Endothelial cell of umbilical vein (primary cell): ENCODE results near the gene RNF145. TPM values are rescaled to one million over a fixed set of nuclear protein-coding genes. Genes with fewer than 3 reads are reported as not detected.
"Not testable (repeated sequence)": the region's sequence is repeated elsewhere in the genome, so short reads cannot be mapped to it uniquely, and the experiment has no call there.

Experiments
- BruUV-seq: library from RNA; stranded (reverse); fragments of 400-500 nt; replicated peaks from 2 replicates; lab custom pipeline; 2021; lab: Mats Ljungman, UMichigan
- CTCF ChIA-PET: fragments of 300-600, 350-600 bp; sonication (Branson Sonifier 250); formaldehyde crosslinking; loops from one replicate; lab custom pipeline; 2021; ENCODE audit warnings: antibody characterized with exemption, inconsistent platforms; lab: Charles Lee
- POLR2A ChIA-PET: fragments of 300-600, 350-600 bp; sonication (Branson Sonifier 250); formaldehyde crosslinking; loops from one replicate; lab custom pipeline; 2021; ENCODE audit warnings: antibody characterized with exemption, inconsistent platforms; lab: Charles Lee
- DNase-seq: peaks from one replicate; pipeline ENCODE4 v3.0.0-alpha.2; 2011; ENCODE audit warnings: low read depth, low spot score
- FAIRE-seq: peaks from 2 replicates; lab custom pipeline; 2011; peaks lifted over from hg19 to GRCh38; lab: Jason Lieb, UNC
- H2AFZ ChIP-seq: 2 replicates; pipeline ENCODE4 v1.6.0; 2012; ENCODE audit warnings: low read depth, low read length, control low read depth, inconsistent platforms
- H3K27ac ChIP-seq: 2 replicates; pipeline ENCODE4 v1.5.1; 2011; ENCODE audit warnings: low read depth, mild to moderate bottlenecking, control low read depth, low read length, moderate library complexity; ENCODE audit not compliant: insufficient read depth
- H3K27me3 ChIP-seq, 2 experiments: 2 replicates each; pipeline versions ENCODE4 v1.6.0 to v1.6.1; 2011; ENCODE audit warnings: low read length in 2 of 2, mixed read lengths in 1 of 2; ENCODE audit not compliant: control insufficient read depth in 2 of 2, insufficient read depth in 2 of 2
- H3K36me3 ChIP-seq, 2 experiments: 2 replicates in 1 of 2; 3 replicates in 1 of 2; pipeline ENCODE4 v1.5.1; 2011; ENCODE audit warnings: low read length in 2 of 2, mild to moderate bottlenecking in 1 of 2, moderate library complexity in 1 of 2; ENCODE audit not compliant: control insufficient read depth in 2 of 2, insufficient read depth in 2 of 2; ENCODE audit errors: extremely low read depth in 1 of 2
- H3K4me1 ChIP-seq: 3 replicates; pipeline ENCODE4 v1.5.1; 2011; ENCODE audit warnings: mild to moderate bottlenecking, low read length; ENCODE audit not compliant: control insufficient read depth, insufficient read depth; ENCODE audit errors: extremely low read depth
- H3K4me2 ChIP-seq: 2 replicates; pipeline ENCODE4 v1.6.1; 2011; ENCODE audit warnings: low read length, control low read depth, mixed read lengths; ENCODE audit not compliant: insufficient read depth
- H3K4me3 ChIP-seq, 3 experiments: fragments of 200-600 bp in 1 of 3; sonication (generic), shearing (Covaris generic) in 1 of 3; replicated peaks in 1 of 3; 2 replicates each; pipeline ENCODE4 v1.5.1; 2011 to 2016; ENCODE audit warnings: control low read depth in 3 of 3, low read length in 3 of 3, mild to moderate bottlenecking in 2 of 3, inconsistent platforms in 1 of 3, low read depth in 1 of 3, moderate library complexity in 1 of 3; ENCODE audit not compliant: insufficient read depth in 1 of 3
- H3K79me2 ChIP-seq: 2 replicates; pipeline ENCODE4 v1.6.0; 2012; ENCODE audit warnings: low read length, inconsistent platforms; ENCODE audit not compliant: control insufficient read depth, insufficient read depth
- H3K9ac ChIP-seq: replicated peaks from 2 replicates; pipeline ENCODE3; 2011; ENCODE audit warnings: low read length, control low read depth; ENCODE audit not compliant: insufficient read depth; ENCODE audit errors: extremely low read depth
- H3K9me1 ChIP-seq: replicated peaks from 3 replicates; pipeline ENCODE4 v1.6.0; 2011; ENCODE audit warnings: mild to moderate bottlenecking, low read length; ENCODE audit not compliant: control insufficient read depth, insufficient read depth; ENCODE audit errors: extremely low read depth
- H3K9me3 ChIP-seq: replicated peaks from 2 replicates; pipeline ENCODE4 v1.5.1; 2012; ENCODE audit warnings: low read length, inconsistent platforms; ENCODE audit not compliant: control insufficient read depth, insufficient read depth
- H4K20me1 ChIP-seq: replicated peaks from 2 replicates; pipeline ENCODE3; 2011; ENCODE audit warnings: mild to moderate bottlenecking, low read length; ENCODE audit not compliant: control insufficient read depth, insufficient read depth; ENCODE audit errors: extremely low read depth
- CTCF ChIP-seq, 2 donors: IDR thresholded peaks; 1 replicate in 1 of 2; 2 replicates in 1 of 2; pipeline ENCODE4 v1.5.1; 2011; ENCODE audit warnings: low read length in 2 of 2, mild to moderate bottlenecking in 2 of 2, moderate library complexity in 2 of 2, control low read depth in 1 of 2, inconsistent platforms in 1 of 2, low read depth in 1 of 2; ENCODE audit not compliant: insufficient read depth in 1 of 2; ENCODE audit errors: extremely low read depth in 1 of 2
- EZH2 ChIP-seq: IDR thresholded peaks from 2 replicates; pipeline ENCODE4 v1.6.1; 2012; ENCODE audit warnings: borderline replicate concordance, low read depth, mild to moderate bottlenecking, moderate library complexity, low read length, inconsistent platforms; ENCODE audit not compliant: severe bottlenecking
- FOS ChIP-seq: IDR thresholded peaks from 2 replicates; pipeline ENCODE4 v1.6.1; 2011; ENCODE audit warnings: mild to moderate bottlenecking, low read length, moderate library complexity, borderline replicate concordance; ENCODE audit not compliant: insufficient read depth
- GATA2 ChIP-seq: IDR thresholded peaks from 2 replicates; pipeline ENCODE4 v1.7.0; 2011; ENCODE audit warnings: low read depth, mild to moderate bottlenecking, moderate library complexity, mixed read lengths, low read length; ENCODE audit not compliant: insufficient read length, insufficient read depth
- JUN ChIP-seq: IDR thresholded peaks from 2 replicates; pipeline ENCODE4 v1.6.1; 2011; ENCODE audit warnings: borderline replicate concordance, low read depth; ENCODE audit not compliant: insufficient read length, insufficient read depth
- MAX ChIP-seq: IDR thresholded peaks from 2 replicates; pipeline ENCODE4 v1.6.1; 2011; ENCODE audit not compliant: insufficient read depth, insufficient read length
- MYC ChIP-seq: IDR thresholded peaks from one replicate; pipeline ENCODE4 v1.6.1; 2011; ENCODE audit warnings: mild to moderate bottlenecking, low read depth, low read length
- POLR2A ChIP-seq: IDR thresholded peaks from 2 replicates; pipeline ENCODE4 v1.6.1; 2012; ENCODE audit warnings: low read depth, mild to moderate bottlenecking, control low read depth, low read length
- POLR2AphosphoS5 ChIP-seq: IDR thresholded peaks from 2 replicates; pipeline ENCODE4 v1.6.1; 2012; ENCODE audit warnings: low read depth, mild to moderate bottlenecking, control low read depth, low read length, moderate library complexity; ENCODE audit not compliant: insufficient read depth
- dilution Hi-C: fragments of 300-500 bp; cut with MboI; formaldehyde crosslinking; loops from one replicate; pipeline ENCODE4 v1.15.0; 2019; ENCODE audit warnings: low sequenced_read_pairs; ENCODE audit not compliant: extremely low pct_ligation_motif_present
- intact Hi-C: fragments of 100-400 bp; cut with micrococcal nuclease; formaldehyde crosslinking; loops from one replicate; pipeline ENCODE4 v1.10.0; 2022
- polyA plus RNA-seq, 4 experiments: library from polyadenylated mRNA; depleted of rRNA in 3 of 4; stranded (reverse) in 3 of 4; unstranded in 1 of 4; fragments of >200 nt; gene quantifications; 2 replicates each; pipeline versions ENCODE4 v1.2.1 to v1.2.3, GENCODE V29; 2011 to 2012; ENCODE audit warnings: missing spikeins in 1 of 4
- total RNA-seq: library from RNA; stranded (reverse); gene quantifications from 2 replicates; pipeline ENCODE4 v1.2.3, GENCODE V29; 2021

The RNF145 gene
- total and polyA plus RNA-seq, 2 donors (not counting 3 experiments of a cell fraction or from before 2014, with no cell fraction given) = 39.4 to 62.3 TPM

- intact Hi-C loops = no loop called here
- FAIRE-seq (no peak), DNase-seq (no peak)
- Histone ChIP-seq H4K20me1 (no peaks in the 10 kb centered on the region), H3K9me1 (no peaks in the 10 kb centered on the region), H3K4me3 (no peak overlapping the region), H3K4me1 (no peaks in the 10 kb centered on the region), H3K9me3 (no peaks in the 10 kb centered on the region), H3K79me2 (no peaks in the 10 kb centered on the region), H3K4me2 (no peak overlapping the region), H3K36me3 (no peaks in the 10 kb centered on the region), H2AFZ (no peak overlapping the region), H3K27me3 (peaks cover 0 to 6% of the 10 kb centered on the region in 2 experiments), H3K27ac (no peak overlapping the region), H3K9ac (no peak overlapping the region)
- ChIA-PET POLR2A (no interaction called here), CTCF (no interaction called here)
- no TSS peak for BruUV-seq
- TF ChIP-seq JUN (no peak), POLR2A (no peak), EZH2 (no peak), POLR2AphosphoS5 (no peak), CTCF (IDR thresholded peaks at IDR 0.05; ENCODE audit: extremely low read depth in 1 of 2, insufficient read depth in 1 of 2, low read depth in 1 of 2, low read length in 2 of 2) (no peak), GATA2 (no peak), MYC (no peak), MAX (no peak), FOS (no peak)
- dilution Hi-C loops = no loop called here
These were observed 31.0 kb upstream of the RNF145 start for GRCh38 chr5:159240301-159240870.

- FAIRE-seq, H3K79me2 ChIP-seq, BruUV-seq, H3K9me1 ChIP-seq, CTCF ChIA-PET, H3K27ac ChIP-seq, H3K4me1 ChIP-seq, H3K9me3 ChIP-seq, H3K9ac ChIP-seq, H2AFZ ChIP-seq, H3K4me2 ChIP-seq, H3K4me3 ChIP-seq, H3K36me3 ChIP-seq, intact Hi-C loops, H4K20me1 ChIP-seq, H3K27me3 ChIP-seq, POLR2A ChIA-PET, dilution Hi-C loops, DNase-seq: not testable (repeated sequence)
These were observed 26.6 kb upstream of the RNF145 start for GRCh38 chr5:159235871-159236520.
